ENCODE results near the gene ALX4. TPM values are rescaled to one million over a fixed set of nuclear protein-coding genes. Genes with fewer than 3 reads are reported as not detected.

ALX4 gene
- polyA plus RNA-seq, 3 donors, result not detected

GRCh38 chr11:44263738-44264437 is 46.1 kb downstream of the ALX4 start:
- Histone ChIP-seq H3K4me3 (replicated peaks in 1 of 3; ENCODE audit: low read depth in 2 of 3, low read length in 3 of 3) (no peak overlapping the region), H3K9ac (ENCODE audit: insufficient read depth, low read length, poor library complexity, severe bottlenecking) (no peak overlapping the region), H3K27me3 (ENCODE audit: control insufficient read depth in 2 of 2, insufficient read depth in 2 of 2, low read length in 2 of 2) (no peaks in the 10 kb centered on the region), H3K36me3 (replicated peaks in 1 of 2; ENCODE audit: control insufficient read depth in 1 of 2, insufficient read depth in 2 of 2, low read length in 2 of 2) (no peaks in the 10 kb centered on the region), H4K20me1 (ENCODE audit: insufficient read depth, low read length) (no peaks in the 10 kb centered on the region), H3K27ac (ENCODE audit: low read depth in 1 of 2, low read length in 2 of 2) (no peak overlapping the region), H2AFZ (ENCODE audit: insufficient read depth, low read depth, low read length, poor library complexity, severe bottlenecking) (no peak overlapping the region), H3K9me3 (replicated peaks in 1 of 2; ENCODE audit: control insufficient read depth in 1 of 2, insufficient read depth in 1 of 2, low read length in 2 of 2) (no peaks in the 10 kb centered on the region), H3K4me2 (replicated peaks; ENCODE audit: extremely low read depth, low read length, poor library complexity, severe bottlenecking) (no peak overlapping the region), H3K4me1 (ENCODE audit: control insufficient read depth in 1 of 2, insufficient read depth in 2 of 2, low read length in 2 of 2) (no peaks in the 10 kb centered on the region), H3K79me2 (ENCODE audit: insufficient read depth, low read length) (no peaks in the 10 kb centered on the region)
- Mint-ChIP-seq H3K27ac (no peak overlapping the region), H3K27me3 (ENCODE audit: low read depth in 3 of 3) (peaks cover 0 to 4% (median 3%) of the 10 kb centered on the region in 3 donors), H3K4me1 (no peaks in the 10 kb centered on the region), H3K36me3 (no peaks in the 10 kb centered on the region), H3K9me3 (peaks cover 0 to 3% (median 0%) of the 10 kb centered on the region in 7 donors), H3K4me3 (no peak overlapping the region)
- intact Hi-C loops (cut with micrococcal nuclease), result no loop called here
- no peak for TF ChIP-seq CTCF (IDR thresholded peaks at IDR 0.05)
- no peak for DNase-seq
- 85% methylated on average over 12 of the region's 20 CpGs for WGBS (ENCODE audit: insufficient coverage)

- DNase-seq, result no peak
- 91% methylated on average over 12 of the region's 14 CpGs for WGBS (ENCODE audit: insufficient coverage)
- intact Hi-C loops (cut with micrococcal nuclease), result no loop called here
- H3K9me3 Mint-ChIP-seq, result peaks cover 0 to 3% (median 0%) of the 10 kb centered on the region in 7 donors
- no peak for TF ChIP-seq CTCF (IDR thresholded peaks at IDR 0.05)
- Histone ChIP-seq H3K36me3 (replicated peaks in 1 of 2; ENCODE audit: control insufficient read depth in 1 of 2, insufficient read depth in 2 of 2, low read length in 2 of 2) (no peaks in the 10 kb centered on the region), H3K9me3 (replicated peaks in 1 of 2; ENCODE audit: control insufficient read depth in 1 of 2, insufficient read depth in 1 of 2, low read length in 2 of 2) (no peaks in the 10 kb centered on the region), H3K9ac (ENCODE audit: insufficient read depth, low read length, poor library complexity, severe bottlenecking) (no peak overlapping the region), H3K4me3 (replicated peaks in 1 of 3; ENCODE audit: low read depth in 2 of 3, low read length in 3 of 3) (no peak overlapping the region), H3K27ac (ENCODE audit: low read depth in 1 of 2, low read length in 2 of 2) (no peak overlapping the region), H2AFZ (ENCODE audit: insufficient read depth, low read depth, low read length, poor library complexity, severe bottlenecking) (no peak overlapping the region), H4K20me1 (ENCODE audit: insufficient read depth, low read length) (no peaks in the 10 kb centered on the region), H3K27me3 (ENCODE audit: control insufficient read depth in 2 of 2, insufficient read depth in 2 of 2, low read length in 2 of 2) (no peaks in the 10 kb centered on the region), H3K79me2 (ENCODE audit: insufficient read depth, low read length) (no peaks in the 10 kb centered on the region), H3K4me1 (ENCODE audit: control insufficient read depth in 1 of 2, insufficient read depth in 2 of 2, low read length in 2 of 2) (no peaks in the 10 kb centered on the region), H3K4me2 (replicated peaks; ENCODE audit: extremely low read depth, low read length, poor library complexity, severe bottlenecking) (no peak overlapping the region)
- no peak overlapping the region for H3K4me3 Mint-ChIP-seq
- no peaks in the 10 kb centered on the region for H3K36me3 Mint-ChIP-seq
- peaks cover 0 to 4% (median 0%) of the 10 kb centered on the region in 3 donors for H3K27me3 Mint-ChIP-seq (ENCODE audit: low read depth in 3 of 3)
- H3K4me1 Mint-ChIP-seq, result no peaks in the 10 kb centered on the region
- no peak overlapping the region for H3K27ac Mint-ChIP-seq
These were observed 47.9 kb downstream of the ALX4 start for GRCh38 chr11:44261800-44262591.

Measured in CD14-positive monocyte (primary cell).